Measurements from ENCODE around the gene VSTM2L.

The VSTM2L gene

DNA sequence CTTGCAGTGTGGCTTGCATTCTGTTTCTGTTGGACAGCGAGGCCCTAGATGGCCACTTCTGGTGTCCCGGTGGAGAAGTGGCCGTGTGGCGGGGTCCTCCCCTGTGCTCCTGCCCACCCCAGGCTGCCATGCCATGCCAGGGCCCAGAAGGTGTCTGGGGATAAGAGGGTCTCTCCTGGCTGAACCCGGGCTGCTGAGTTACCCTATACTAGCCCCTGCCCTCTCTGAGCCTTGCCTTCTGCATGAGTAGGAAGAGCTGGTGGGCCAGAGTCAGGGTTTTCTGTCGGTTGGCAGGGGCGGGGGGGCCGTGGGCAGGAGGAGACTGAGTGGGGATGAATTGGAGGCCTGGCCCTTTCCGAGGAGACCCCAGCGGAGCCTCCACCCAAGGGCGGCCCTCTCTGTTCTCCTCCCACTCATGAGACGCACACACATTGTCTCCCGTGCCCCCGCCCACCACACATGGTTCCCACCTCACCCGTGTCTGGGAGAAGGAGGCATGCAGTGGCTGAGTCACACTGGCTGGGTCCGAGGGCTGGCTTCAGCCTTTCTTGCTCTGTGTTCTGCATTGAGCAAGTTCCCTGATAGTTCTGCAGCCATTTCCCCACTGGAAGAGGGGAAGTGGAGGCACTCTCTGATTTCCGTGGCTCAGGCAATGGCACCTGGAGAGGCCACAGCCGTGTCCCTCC, 24.6 kb downstream of the VSTM2L start:
- Mint-ChIP-seq H3K4me1 (ENCODE audit: low read depth) (no peaks in the 10 kb centered on the region), H3K27me3 (ENCODE audit: low read depth) (peaks cover 5% of the 10 kb centered on the region), H3K27ac (no peak overlapping the region), H3K9me3 (no peaks in the 10 kb centered on the region), H3K4me3 (no peak overlapping the region), H3K36me3 (ENCODE audit: low read depth) (no peaks in the 10 kb centered on the region)
- no peak for DNase-seq (ENCODE audit: low spot score)

DNA sequence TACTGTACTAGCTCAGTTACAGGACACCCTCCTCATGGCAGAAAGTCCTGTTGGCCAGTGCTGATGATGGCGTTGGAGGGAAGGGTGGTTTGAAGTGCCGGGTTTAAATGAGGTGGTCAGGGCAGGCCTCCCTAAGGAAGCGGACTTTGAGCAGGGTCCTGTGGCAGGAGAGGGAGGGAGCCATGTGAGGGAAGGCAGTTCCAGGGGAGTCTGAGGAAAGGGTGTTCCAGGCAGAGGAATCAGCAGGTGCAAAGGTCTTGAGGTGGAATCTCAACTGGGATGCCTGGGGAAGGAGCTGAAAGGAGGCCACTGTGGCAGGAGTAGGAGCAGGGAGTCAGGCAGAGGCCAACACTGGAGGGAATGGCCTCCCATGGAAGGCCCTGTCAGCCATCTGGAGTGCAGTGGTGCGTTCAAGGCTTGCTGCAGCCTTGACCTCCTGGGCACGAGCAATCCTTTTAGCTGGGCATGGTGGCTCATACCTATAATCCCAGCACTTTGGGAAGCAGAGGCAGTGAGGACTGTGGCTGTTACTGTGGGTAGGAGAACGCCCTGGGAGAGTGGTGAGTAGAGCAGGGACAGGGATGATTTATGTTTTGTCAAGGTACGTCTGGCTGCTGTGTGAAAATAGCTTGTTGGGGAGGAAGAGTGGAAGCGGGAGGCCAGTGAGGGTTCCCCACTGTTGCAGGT, 26.2 kb downstream of the VSTM2L start:
- no peak overlapping the region for H3K27ac Mint-ChIP-seq
- H3K27me3 Mint-ChIP-seq (ENCODE audit: low read depth) = peaks cover 8% of the 10 kb centered on the region
- no peaks in the 10 kb centered on the region for H3K9me3 Mint-ChIP-seq
- H3K4me3 Mint-ChIP-seq = no peak overlapping the region
- DNase-seq (ENCODE audit: low spot score) = no peak
- no peaks in the 10 kb centered on the region for H3K4me1 Mint-ChIP-seq (ENCODE audit: low read depth)
- no peaks in the 10 kb centered on the region for H3K36me3 Mint-ChIP-seq (ENCODE audit: low read depth)

DNA sequence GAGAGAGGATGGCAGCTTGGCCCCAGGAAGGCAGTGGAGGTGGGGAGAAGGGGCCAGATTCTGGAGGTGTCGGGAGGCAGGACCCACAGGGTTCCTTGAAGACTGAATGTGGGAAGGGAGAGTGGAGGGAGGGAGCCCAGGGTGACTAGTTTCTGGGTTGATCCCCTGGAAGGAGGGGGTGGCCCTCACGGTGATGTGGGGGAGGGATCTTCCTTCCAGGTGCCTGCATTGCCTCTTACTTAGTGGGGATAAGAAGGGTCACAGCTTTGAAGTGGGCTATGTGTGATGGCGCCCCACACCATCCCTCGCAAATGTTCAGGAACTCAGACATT, 26.7 kb downstream of the VSTM2L start:
- Mint-ChIP-seq H3K27ac (no peak overlapping the region), H3K27me3 (ENCODE audit: low read depth) (peaks cover 8% of the 10 kb centered on the region), H3K9me3 (no peaks in the 10 kb centered on the region), H3K4me3 (no peak overlapping the region), H3K4me1 (ENCODE audit: low read depth) (no peaks in the 10 kb centered on the region), H3K36me3 (ENCODE audit: low read depth) (no peaks in the 10 kb centered on the region)
- DNase-seq (ENCODE audit: low spot score) = no peak

DNA sequence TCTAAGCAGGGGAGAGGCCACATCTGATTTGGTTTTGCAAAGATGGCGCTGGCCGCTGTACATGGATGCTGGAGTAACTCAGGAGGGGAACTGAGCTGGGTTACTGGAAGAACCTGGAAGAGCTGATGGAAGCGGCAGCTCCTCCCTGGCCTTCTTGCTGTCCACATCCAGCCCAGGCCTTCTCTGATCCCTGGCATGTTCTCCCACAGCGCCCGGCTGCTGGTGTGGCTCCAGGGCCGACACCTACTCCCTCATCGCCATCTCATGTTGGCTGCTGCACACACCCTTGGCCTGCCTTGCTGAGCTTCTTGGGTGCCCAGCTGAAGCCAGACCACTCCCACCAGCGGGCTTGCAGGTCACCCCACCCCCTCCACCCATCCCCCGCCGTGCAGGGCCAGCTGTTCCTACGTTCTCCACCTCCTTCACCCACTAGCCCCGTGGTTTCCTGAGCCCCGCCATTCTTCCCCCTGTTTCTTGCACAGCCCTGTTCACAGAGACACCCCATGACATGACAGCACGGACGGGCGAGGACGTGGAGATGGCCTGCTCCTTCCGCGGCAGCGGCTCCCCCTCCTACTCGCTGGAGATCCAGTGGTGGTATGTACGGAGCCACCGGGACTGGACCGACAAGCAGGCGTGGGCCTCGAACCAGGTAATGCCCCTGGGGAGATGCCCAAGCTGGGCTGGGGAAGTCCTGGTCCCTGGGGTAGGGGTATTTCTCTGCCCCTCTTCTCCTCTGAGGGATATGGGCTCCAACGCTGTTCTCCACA, 28.4 kb downstream of the VSTM2L start:
- Mint-ChIP-seq H3K27ac (no peak overlapping the region), H3K9me3 (no peaks in the 10 kb centered on the region), H3K4me1 (ENCODE audit: low read depth) (no peaks in the 10 kb centered on the region), H3K36me3 (ENCODE audit: low read depth) (no peaks in the 10 kb centered on the region), H3K27me3 (ENCODE audit: low read depth) (peaks cover 8% of the 10 kb centered on the region), H3K4me3 (no peak overlapping the region)
- DNase-seq (ENCODE audit: low spot score) = no peak

DNA sequence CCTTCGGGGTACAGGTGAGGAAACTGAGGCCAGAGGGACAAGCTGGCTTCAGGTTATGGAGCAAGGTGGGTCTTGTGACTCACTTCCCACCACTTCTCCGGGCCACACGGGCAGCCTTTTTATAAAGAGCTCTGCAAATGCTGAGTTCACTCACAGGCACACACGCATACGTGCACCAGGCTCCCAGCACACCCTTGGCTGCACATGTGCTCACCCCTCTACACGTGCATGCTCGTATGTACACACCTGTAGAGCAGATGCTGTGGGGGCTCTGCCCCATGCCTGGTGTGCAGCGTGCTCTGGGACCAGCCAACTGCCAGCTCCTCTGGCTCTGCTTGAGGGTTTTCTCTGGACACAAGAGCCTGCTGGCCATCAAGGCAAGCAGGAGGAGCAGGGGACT, 29.1 kb downstream of the VSTM2L start:
- Mint-ChIP-seq H3K4me3 (no peak overlapping the region), H3K4me1 (ENCODE audit: low read depth) (no peaks in the 10 kb centered on the region), H3K27ac (no peak overlapping the region), H3K9me3 (no peaks in the 10 kb centered on the region), H3K36me3 (ENCODE audit: low read depth) (no peaks in the 10 kb centered on the region), H3K27me3 (ENCODE audit: low read depth) (peaks cover 8% of the 10 kb centered on the region)
- no peak for DNase-seq (ENCODE audit: low spot score)

DNA sequence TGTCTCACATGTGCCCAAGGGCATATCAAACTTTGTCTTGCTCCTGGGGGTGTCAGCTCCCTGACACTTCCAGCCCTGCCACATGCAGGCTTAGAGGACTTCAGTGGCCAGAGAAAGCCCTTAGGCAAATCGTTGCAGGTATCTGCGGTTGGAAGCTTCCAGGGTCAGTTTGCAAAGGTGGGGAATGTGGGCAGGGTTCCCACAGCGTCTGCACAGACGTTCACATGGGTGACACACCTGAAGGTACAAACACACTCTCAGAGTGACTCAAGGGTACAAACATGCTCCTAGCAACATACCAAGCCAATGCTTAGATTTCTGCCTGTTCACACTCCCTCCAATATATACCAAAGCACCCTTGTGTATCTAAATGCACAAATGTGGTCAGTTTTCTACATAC, 30.0 kb downstream of the VSTM2L start:
- Mint-ChIP-seq H3K27me3 (ENCODE audit: low read depth) (peaks cover 8% of the 10 kb centered on the region), H3K4me1 (ENCODE audit: low read depth) (no peaks in the 10 kb centered on the region), H3K9me3 (no peaks in the 10 kb centered on the region), H3K4me3 (no peak overlapping the region), H3K36me3 (ENCODE audit: low read depth) (no peaks in the 10 kb centered on the region), H3K27ac (no peak overlapping the region)
- DNase-seq (ENCODE audit: low spot score) = no peak

DNA sequence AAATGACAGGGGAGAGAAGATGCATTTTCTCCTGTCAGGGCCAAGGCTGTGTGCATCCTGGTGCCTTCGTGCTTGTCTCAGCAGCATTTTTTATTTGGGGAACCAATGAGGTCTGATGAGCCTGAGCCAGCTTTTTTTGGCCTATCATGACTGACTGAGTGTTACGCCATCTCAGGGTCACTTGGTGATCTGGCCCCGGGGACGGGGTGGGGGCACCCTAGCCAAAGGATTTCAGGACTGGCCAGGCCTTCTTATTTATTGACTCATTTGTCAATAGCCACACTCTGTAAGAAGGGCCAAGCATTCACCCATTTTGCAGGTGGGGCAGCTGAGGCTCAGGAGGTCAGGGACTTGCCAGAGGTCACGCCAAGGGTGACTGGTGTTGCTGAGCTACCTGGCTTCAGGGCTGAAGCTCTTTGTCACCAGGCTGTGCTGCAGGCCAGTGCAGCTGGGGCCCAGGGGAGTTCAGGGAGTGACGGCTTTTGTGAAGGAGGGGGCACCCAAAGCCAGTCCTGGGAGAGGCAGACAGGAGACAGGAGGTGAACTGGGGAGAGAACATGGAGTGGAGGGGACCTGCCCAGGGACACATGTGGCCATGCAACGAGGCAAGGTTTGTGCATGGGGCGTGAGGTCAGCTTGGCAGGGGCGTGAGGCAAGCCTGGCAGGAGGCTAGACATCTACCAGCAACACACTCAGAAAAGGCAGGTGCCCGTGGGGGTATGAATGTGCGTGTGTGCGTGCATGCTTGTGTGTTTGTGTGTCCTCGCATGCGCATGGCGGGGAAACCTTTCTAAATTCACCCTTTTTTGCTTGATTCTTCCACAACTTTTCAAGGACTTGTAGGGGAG, 31.1 kb downstream of the VSTM2L start:
- no peak overlapping the region for H3K27ac Mint-ChIP-seq
- H3K4me1 Mint-ChIP-seq (ENCODE audit: low read depth) = no peaks in the 10 kb centered on the region
- no peaks in the 10 kb centered on the region for H3K36me3 Mint-ChIP-seq (ENCODE audit: low read depth)
- peaks cover 8% of the 10 kb centered on the region for H3K27me3 Mint-ChIP-seq (ENCODE audit: low read depth)
- no peak for DNase-seq (ENCODE audit: low spot score)
- no peaks in the 10 kb centered on the region for H3K9me3 Mint-ChIP-seq
- no peak overlapping the region for H3K4me3 Mint-ChIP-seq

DNA sequence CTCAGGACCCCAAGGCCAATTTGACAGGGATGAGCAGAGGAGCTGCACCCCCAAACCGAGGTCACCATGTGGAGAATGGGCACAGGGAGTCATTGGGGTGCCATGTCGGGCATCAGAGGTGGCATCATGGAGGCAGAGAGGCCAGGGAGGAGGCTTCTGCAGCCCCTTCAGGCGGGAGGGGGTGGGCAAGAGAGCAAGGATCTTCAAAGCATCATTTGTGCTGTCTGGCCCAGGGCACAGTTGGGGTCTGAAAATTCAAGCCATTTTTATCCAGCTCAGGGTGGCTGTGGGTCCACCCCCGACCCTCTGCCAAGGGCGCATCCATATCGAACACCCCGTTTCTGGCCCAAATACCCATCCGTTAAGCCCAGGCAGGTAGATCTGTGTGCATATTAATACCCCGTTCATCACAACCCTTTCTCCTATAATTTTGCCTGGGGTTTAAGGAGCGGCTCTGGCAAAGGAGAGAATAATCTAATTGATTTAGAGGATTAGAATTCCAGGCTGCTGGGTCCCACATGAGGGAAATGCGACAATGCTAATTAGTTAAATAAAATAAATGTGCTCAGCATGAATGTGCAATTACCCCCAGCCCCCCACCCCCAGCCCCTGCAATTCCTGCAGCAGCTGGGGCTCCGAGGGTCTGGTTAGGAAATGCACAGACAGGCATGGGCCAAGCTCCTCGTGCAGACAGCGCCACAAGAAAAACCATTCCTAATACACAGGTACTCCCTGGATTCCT, 31.9 kb downstream of the VSTM2L start:
- no peak overlapping the region for H3K27ac Mint-ChIP-seq
- no peaks in the 10 kb centered on the region for H3K4me1 Mint-ChIP-seq (ENCODE audit: low read depth)
- no peaks in the 10 kb centered on the region for H3K36me3 Mint-ChIP-seq (ENCODE audit: low read depth)
- H3K9me3 Mint-ChIP-seq = no peaks in the 10 kb centered on the region
- DNase-seq (ENCODE audit: low spot score) = no peak
- H3K4me3 Mint-ChIP-seq = no peak overlapping the region
- peaks cover 4% of the 10 kb centered on the region for H3K27me3 Mint-ChIP-seq (ENCODE audit: low read depth)

DNA sequence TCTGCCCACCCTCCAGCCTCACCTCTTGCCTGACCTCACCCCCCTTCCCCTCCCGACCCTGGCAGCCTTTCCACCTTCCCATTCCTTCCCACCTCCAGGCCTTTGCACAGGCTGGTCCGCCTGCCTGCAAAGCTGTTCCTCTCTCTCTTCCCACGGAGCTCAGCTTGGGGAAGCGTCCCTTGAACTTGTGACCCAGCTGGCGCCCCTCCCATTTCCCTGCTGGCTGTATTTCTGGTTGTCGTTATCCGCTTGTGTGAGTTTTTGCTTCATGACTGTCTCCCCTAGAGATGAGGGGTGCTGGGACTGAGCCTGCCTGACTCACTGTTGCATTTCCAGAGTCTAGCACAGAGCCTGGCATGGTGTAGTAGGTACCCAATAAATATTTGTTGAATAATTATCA, 32.5 kb downstream of the VSTM2L start:
- Mint-ChIP-seq H3K4me3 (no peak overlapping the region), H3K4me1 (ENCODE audit: low read depth) (no peaks in the 10 kb centered on the region), H3K9me3 (no peaks in the 10 kb centered on the region), H3K36me3 (ENCODE audit: low read depth) (no peaks in the 10 kb centered on the region), H3K27ac (no peak overlapping the region), H3K27me3 (ENCODE audit: low read depth) (peaks cover 4% of the 10 kb centered on the region)
- DNase-seq (ENCODE audit: low spot score) = no peak

DNA sequence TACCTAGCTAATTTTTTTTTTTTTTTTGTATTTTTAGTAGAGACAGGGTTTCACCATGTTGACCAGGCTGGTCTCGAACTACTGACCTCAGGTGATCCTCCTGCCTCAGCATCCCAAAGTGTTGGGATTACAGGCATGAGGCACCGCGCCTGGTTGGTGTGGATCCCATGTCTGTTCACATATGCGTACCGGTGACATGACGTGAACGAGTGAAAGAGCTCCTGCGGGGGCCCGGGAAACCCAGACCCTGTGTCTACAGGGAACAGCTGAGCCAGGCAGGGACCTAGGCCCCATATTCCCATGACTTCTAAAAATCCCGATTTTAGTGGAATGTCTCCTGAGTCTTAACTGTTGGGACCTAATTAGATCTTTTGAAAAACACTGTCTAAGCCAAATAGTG, 33.1 kb downstream of the VSTM2L start:
- Mint-ChIP-seq H3K9me3 (no peaks in the 10 kb centered on the region), H3K36me3 (ENCODE audit: low read depth) (no peaks in the 10 kb centered on the region), H3K27ac (no peak overlapping the region), H3K4me3 (no peak overlapping the region), H3K27me3 (ENCODE audit: low read depth) (peaks cover 4% of the 10 kb centered on the region), H3K4me1 (ENCODE audit: low read depth) (no peaks in the 10 kb centered on the region)
- DNase-seq (ENCODE audit: low spot score) = no peak

DNA sequence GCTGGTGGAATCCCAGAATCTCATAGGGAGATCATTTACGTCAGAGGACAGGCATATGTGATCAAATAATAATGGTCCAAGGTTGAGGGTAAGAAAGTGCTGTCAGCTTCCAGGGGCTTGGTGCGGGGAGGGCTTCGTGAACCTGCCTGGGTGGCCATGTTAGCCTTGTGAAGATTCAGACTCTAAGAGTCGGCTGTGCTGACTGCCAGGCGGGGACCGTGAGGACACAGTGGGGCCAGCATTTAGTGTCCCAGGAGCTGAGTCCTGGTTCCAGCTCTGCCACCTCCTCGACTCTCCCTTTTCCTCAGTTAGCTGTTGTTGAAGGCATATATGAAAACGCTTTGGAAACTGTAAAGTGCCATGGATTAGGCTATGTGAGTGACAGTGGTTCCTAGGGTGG, 33.5 kb downstream of the VSTM2L start:
- Mint-ChIP-seq H3K4me3 (no peak overlapping the region), H3K27me3 (ENCODE audit: low read depth) (peaks cover 4% of the 10 kb centered on the region)

DNA sequence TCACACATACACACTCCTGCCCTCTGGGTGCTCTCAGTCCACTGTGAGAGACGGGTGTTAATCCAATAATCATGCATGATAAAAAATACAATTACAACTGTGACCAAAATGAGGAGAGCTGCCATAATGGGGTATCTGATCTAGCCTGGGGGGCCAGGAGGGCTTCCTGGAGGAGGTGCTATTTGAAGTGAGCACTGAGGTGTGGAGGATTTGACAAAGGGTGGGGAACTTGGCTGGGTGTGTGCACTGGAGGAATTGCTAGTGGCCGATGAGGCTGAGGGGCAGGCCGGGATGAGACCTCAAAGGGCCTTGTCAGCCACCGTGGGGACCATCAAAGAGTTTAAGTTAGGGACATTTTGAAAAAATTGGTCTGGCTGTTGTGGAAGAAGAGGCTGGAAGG, 34.8 kb downstream of the VSTM2L start:
- no peak overlapping the region for H3K27ac Mint-ChIP-seq
- no peak for DNase-seq (ENCODE audit: low spot score)
- no peaks in the 10 kb centered on the region for H3K4me1 Mint-ChIP-seq (ENCODE audit: low read depth)
- H3K9me3 Mint-ChIP-seq = no peaks in the 10 kb centered on the region
- H3K36me3 Mint-ChIP-seq (ENCODE audit: low read depth) = no peaks in the 10 kb centered on the region
- H3K4me3 Mint-ChIP-seq = no peak overlapping the region
- peaks cover 1% of the 10 kb centered on the region for H3K27me3 Mint-ChIP-seq (ENCODE audit: low read depth)

More for the DNA sequence above, 33.5 kb downstream of the VSTM2L start:
- Mint-ChIP-seq H3K9me3 (no peaks in the 10 kb centered on the region), H3K4me1 (ENCODE audit: low read depth) (no peaks in the 10 kb centered on the region), H3K36me3 (ENCODE audit: low read depth) (no peaks in the 10 kb centered on the region), H3K27ac (no peak overlapping the region)
- no peak for DNase-seq (ENCODE audit: low spot score)

DNA sequence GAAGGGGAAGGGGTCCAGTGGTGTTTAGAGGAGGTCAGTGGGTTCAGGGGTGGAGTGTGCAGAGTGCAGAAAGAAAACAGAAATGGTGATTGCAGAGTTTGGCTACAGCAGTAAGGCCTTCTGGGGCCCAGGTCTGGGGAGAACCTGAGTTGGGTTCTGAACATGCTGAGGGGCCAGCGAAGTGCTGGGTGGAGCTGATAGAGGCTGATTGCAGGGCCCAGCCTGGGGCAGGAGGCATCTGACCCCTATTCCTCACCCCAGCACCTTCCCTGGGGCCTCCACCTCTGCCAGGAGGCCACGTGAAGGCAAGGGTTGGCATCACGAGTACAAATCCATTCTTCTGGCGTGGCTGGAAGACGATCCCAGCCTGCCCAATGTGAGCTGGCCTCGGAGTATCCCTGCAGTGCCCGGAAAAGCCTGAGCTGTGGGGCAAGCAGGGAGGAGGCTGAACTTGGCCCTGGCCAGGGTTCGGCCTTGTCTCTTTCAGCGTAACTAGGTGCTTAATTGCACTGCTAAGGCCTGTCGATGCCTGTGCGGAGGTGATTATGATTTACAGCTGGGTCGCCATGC, 35.3 kb downstream of the VSTM2L start:
- DNase-seq (ENCODE audit: low spot score) = no peak

More for the DNA sequence above, 35.3 kb downstream of the VSTM2L start:
- no peak overlapping the region for H3K27ac Mint-ChIP-seq
- H3K9me3 Mint-ChIP-seq = no peaks in the 10 kb centered on the region
- no peak overlapping the region for H3K4me3 Mint-ChIP-seq
- no peaks in the 10 kb centered on the region for H3K4me1 Mint-ChIP-seq (ENCODE audit: low read depth)
- no peaks in the 10 kb centered on the region for H3K27me3 Mint-ChIP-seq (ENCODE audit: low read depth)
- H3K36me3 Mint-ChIP-seq (ENCODE audit: low read depth) = no peaks in the 10 kb centered on the region

Measured in T-helper 2 cell treated with Interferon-gamma antibody and Interleukin-4, amounts not matched to agents 5 μg/mL and 100 μg/mL, for 36 hours (primary cell).